ENCODE data around the gene GPSM3.
"Not testable (repeated sequence)": the region's sequence is repeated elsewhere in the genome, so short reads cannot be mapped to it uniquely, and the experiment has no call there.

The GPSM3 gene

GRCh38 chr6:32149932-32150870, 42.2 kb downstream of the GPSM3 start:
- DNase-seq (ENCODE audit: low read depth in 2 of 2), result no peak

DNA sequence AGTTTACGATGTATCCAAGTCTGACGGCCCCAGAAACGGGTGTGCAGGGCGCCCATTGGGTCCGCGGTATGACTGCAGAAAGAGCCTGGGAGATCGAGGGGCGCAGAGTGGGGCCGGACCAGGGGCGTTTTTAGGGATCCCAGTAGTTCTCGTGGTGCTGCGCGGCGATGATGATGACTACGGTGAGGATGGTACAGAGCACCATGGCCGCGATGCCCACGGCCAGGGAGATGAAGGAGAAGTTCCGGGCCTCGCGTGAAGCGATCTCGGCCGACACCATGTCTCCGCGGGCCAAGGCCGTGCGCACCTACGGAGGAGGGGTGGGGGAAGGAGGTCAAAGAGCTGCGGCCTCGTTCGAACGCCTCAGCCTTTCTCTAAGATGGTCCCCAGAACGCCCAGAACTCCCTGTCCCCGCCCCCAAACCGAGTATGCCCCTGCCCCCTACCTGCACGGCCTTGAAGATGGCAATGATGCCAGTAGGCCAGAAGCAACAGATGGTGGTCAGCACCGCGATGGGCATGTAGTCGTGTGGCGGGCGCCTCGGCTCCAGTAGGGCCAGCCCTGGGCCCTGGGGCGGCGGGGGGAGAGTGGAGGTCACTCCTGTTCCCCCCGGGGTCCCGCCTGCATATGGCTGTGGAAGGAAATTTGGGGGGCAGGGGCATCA, 43.2 kb downstream of the GPSM3 start:
- no peak for DNase-seq (ENCODE audit: low read depth in 2 of 2)

DNA sequence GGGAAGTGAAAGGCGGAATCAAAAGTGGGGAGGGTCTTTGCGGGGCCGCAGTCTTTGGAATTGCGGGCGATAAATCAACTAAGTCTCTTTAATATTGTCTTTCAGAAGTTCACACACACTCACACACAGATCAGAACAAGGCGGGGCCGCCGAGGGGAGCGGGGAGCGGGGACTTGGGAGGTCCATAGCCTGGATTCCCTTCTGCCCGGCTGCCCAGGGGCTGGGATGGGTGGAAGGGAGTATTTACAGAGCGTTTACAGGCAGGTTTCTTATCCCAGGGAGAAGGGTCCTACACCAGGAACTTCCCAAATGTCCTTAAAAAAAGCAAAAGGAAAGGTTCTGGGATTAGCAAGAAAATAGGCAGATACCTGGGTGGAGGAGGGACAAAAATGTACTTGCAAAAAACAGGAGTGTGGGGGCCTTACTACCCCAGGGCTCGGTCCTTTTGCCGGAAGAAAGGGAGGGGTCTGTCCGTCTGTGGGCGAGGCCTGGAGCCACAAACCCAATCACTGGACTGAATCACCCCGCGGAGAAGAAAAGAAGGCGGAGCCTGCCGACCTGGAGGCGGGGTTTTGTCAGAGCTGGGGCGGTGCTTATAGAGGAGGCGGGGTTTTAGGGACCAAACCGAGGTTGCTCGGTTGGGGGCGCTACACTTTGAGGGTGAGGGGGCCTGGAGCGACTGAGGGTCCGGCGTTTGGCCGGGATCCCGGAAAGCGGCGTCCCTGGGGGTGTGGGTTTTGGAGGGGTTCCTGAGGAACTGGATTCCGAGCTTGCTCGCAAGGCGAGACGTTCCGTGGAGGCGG, 44.0 kb downstream of the GPSM3 start:
- peak; percentile 44 to 67 for DNase-seq (ENCODE audit: low read depth in 2 of 2)

DNA sequence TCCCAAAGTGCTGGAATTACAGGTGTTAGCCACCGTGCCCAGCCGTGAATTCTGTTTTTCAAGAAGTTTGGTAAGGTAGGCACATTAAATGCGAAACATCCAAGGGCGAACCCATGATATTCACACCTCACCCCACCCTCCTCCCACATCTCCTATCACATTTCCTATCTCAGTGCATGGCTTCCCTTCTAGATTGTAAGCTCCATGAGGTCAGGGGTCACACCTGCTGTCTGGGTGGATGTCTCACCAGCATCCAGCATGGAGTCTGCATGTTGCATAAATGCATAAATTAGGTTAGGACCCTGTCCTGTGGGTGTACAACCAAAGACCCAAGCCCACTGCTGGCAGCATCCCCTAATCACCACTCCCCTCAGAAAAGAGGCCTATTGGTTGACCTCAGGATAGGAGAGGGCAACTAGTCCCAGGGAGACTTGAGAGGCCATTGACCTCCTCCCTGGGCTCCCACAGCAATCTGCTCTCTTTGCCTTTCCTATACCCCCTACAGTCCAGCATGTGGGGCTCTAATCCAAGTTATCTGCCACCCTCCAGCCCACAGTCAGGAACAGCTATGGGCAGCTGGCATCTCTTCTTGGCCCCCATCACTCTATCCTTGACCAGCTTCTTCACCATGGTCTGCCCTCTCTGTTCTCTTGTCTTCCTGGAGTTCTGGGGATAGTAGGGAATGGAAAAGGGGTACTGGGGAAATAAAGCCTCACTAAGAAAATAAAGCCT, 44.9 kb downstream of the GPSM3 start:
- DNase-seq (ENCODE audit: low read depth in 2 of 2), result no peak

- no peak for DNase-seq (ENCODE audit: low read depth in 2 of 2)
Measured at GRCh38 chr6:32146687-32147086, 45.8 kb downstream of the GPSM3 start.

DNA sequence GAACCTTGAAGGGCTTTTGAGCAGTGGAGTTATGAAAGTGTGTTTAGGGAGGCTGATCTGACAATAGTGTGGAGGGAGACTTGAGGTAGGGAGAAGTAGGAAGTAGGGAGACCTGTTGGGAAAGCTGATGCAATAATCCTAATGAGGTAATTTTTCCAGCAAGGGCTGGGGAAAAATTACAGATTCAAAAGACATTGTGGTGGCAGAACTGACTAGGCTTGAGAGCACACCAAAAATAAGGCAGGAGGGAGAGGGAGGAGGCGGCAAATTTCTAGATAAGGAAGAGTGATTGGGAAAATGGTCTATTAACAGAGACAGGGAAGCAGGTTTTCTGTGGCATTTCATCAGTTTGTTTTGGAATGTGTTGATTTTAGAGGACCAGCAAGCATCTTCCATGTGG, 46.2 kb downstream of the GPSM3 start:
- no peak for DNase-seq (ENCODE audit: low read depth in 2 of 2)

DNA sequence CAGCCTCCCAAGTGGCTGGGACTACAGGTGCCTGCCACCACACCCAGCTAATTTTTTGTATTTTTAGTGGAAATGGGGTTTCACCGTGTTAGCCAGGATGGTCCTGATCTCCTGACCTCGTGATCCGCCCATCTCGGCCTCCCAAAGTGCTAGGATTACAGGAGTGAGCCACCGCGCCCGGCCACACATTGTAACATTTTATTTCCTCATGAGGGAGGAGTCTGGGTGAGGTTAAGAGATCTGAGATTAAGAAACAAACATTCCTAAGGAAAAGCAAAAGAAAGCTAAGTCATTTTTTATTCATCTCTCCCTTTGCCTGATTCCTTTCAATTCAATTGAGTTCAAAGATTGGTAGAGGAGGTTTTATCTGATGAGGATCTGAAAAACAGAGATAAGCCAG, 48.2 kb downstream of the GPSM3 start:
- DNase-seq (ENCODE audit: low read depth in 2 of 2), result not testable (repeated sequence)
